ENCODE measurements around the gene CYB561D2. TPM values are rescaled to one million over a fixed set of nuclear protein-coding genes. Genes with fewer than 3 reads are reported as not detected.

Gene CYB561D2
- total and polyA plus RNA-seq, 11 donors = 4.9 to 18.6 (median 7.8) TPM

- no peaks in the 10 kb centered on the region for H3K9me3 ChIP-seq
- TF ChIP-seq CTCF (IDR thresholded peaks at IDR 0.05) = no peak
- TF ChIP-seq POLR2A (IDR thresholded peaks at IDR 0.05) = no peak
- H3K36me3 ChIP-seq = peaks cover 0 to 17% (median 9%) of the 10 kb centered on the region in 9 donors
- H3K4me3 ChIP-seq = peak overlapping the region in 9 of 12 donors; percentile 37 to 57 (median 48)
- H3K27ac ChIP-seq = no peak overlapping the region
- peaks cover 0 to 4% (median 0%) of the 10 kb centered on the region in 9 donors for H3K27me3 ChIP-seq
- intact Hi-C loops (cut with DNase I) = loop anchor here in 3 of 10 donors (5.0 to 10.0 kb wide), 3 partner anchors 87 to 1040 kb away; partner anchors contain the start of genes CISH (in 2 of the 3) and MANF (in 1 of the 3)
- DNase-seq = peak in 1 of 5 donors; percentile 58
- H3K4me1 ChIP-seq = peaks cover 7 to 55% (median 35%) of the 10 kb centered on the region in 12 donors
- 71 to 82% (median 79%) methylated on average over 6 to 8 of the region's 8 CpGs for WGBS, 4 donors
- ATAC-seq = no peak
These were observed 5.7 kb upstream of the CYB561D2 start for GRCh38 chr3:50345008-50345407.

GRCh38 chr3:50345586-50346234 is 5.0 kb upstream of the CYB561D2 start, which contains the start of gene ZMYND10:
Gene ZMYND10 (minus strand): TSS chr3:50345732. CDS start chr3:50345579, 153 bp downstream.
- peak; percentile 70 to 89 (median 78) for DNase-seq
- ATAC-seq = peak in 3 of 4 donors; percentile 21 to 40 (median 29)
- Histone ChIP-seq H3K4me1 (peaks cover 2 to 53% (median 34%) of the 10 kb centered on the region in 12 donors), H3K27ac (no peak within 1 kb of the TSS), H3K9me3 (no peaks in the 10 kb centered on the region), H3K4me3 (peak within 1 kb of the TSS in 10 of 12 donors; percentile 4 to 57 (median 47)), H3K27me3 (no peaks in the 10 kb centered on the region), H3K36me3 (peaks cover 0 to 17% (median 9%) of the 10 kb centered on the region in 9 donors)
- 8 to 19% (median 14%) methylated on average over 25 to 45 of the region's 45 CpGs for WGBS, 4 donors
- intact Hi-C loops (cut with DNase I) = loop anchor here in 7 of 10 donors (2.0 to 10.0 kb wide), 4 partner anchors 87 to 1039 kb away; partner anchors contain the start of genes CISH (in 2 of the 7) and MANF (in 1 of the 7)
- TF ChIP-seq CTCF (IDR thresholded peaks at IDR 0.05) (no peak), POLR2A (IDR thresholded peaks at IDR 0.05) (no peak)

- WGBS, 4 donors = 27 to 29% (median 28%) methylated on average over 14 of the region's 14 CpGs
- Histone ChIP-seq H3K27me3 (no peaks in the 10 kb centered on the region), H3K36me3 (peaks cover 0 to 18% (median 11%) of the 10 kb centered on the region in 9 donors), H3K4me3 (no peak overlapping the region), H3K27ac (no peak overlapping the region), H3K9me3 (no peaks in the 10 kb centered on the region), H3K4me1 (peaks cover 5 to 50% (median 37%) of the 10 kb centered on the region in 12 donors)
- TF ChIP-seq CTCF (IDR thresholded peaks at IDR 0.05) (peak; percentile 46 to 74 (median 65)), POLR2A (IDR thresholded peaks at IDR 0.05) (no peak)
- peak; percentile 58 to 76 (median 73) for DNase-seq
- intact Hi-C loops (cut with DNase I) = loop anchor here in 9 of 10 donors (1.0 to 10.0 kb wide), 5 partner anchors 85 to 1038 kb away; partner anchors contain the start of genes CISH (in 2 of the 9) and MANF (in 1 of the 9)
- ATAC-seq = no peak
These were observed 3.4 kb upstream of the CYB561D2 start for GRCh38 chr3:50347187-50347813.

GRCh38 chr3:50350213-50350526 is 492 bp upstream of the CYB561D2 start:
- Histone ChIP-seq H3K36me3 (peaks cover 0 to 47% (median 35%) of the 10 kb centered on the region in 9 donors), H3K4me1 (peaks cover 5 to 63% (median 41%) of the 10 kb centered on the region in 12 donors)

More at GRCh38 chr3:50350213-50350526, 492 bp upstream of the CYB561D2 start:
- no peak for ATAC-seq
- Histone ChIP-seq H3K9me3 (no peaks in the 10 kb centered on the region), H3K27ac (peak overlapping the region; percentile 91 to 98 (median 95)), H3K27me3 (no peaks in the 10 kb centered on the region), H3K4me3 (peak overlapping the region; percentile 24 to 95 (median 84))
- 10 to 19% (median 14%) methylated on average over 7 of the region's 7 CpGs for WGBS, 4 donors
- DNase-seq = no peak
- TF ChIP-seq POLR2A (IDR thresholded peaks at IDR 0.05) (no peak), CTCF (IDR thresholded peaks at IDR 0.05) (no peak)
- intact Hi-C loops (cut with DNase I) = loop anchor here in 2 of 10 donors (5.0 to 10.0 kb wide), 3 partner anchors 262 to 1615 kb away; partner anchors contain the start of genes CISH (in 1 of the 2), MANF (in 1 of the 2) and PCBP4 (in 1 of the 2)
